ENCODE results near the gene MRPL51.
"Not testable (repeated sequence)": the region's sequence is repeated elsewhere in the genome, so short reads cannot be mapped to it uniquely, and the experiment has no call there.

DNA sequence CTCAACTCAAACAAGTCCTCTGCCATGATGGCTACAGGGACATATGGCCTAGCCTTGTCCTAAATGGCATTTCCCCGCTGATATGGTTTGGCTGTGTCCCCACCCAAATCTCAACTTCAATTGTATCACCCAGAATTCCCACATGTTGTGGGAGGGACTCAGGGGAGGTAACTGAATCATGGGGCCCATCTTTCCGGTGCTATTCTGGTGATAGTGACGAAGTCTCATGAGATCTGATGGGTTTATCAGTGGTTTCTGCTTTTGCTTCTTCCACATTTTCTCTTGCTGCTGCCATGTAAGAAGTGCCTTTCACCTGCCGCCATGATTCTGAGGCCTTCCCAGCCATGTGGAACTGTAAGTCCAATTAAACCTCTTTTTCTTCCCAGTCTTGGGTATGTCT is 26.3 kb downstream of the MRPL51 start:
- TF ChIP-seq, protein P1, sequence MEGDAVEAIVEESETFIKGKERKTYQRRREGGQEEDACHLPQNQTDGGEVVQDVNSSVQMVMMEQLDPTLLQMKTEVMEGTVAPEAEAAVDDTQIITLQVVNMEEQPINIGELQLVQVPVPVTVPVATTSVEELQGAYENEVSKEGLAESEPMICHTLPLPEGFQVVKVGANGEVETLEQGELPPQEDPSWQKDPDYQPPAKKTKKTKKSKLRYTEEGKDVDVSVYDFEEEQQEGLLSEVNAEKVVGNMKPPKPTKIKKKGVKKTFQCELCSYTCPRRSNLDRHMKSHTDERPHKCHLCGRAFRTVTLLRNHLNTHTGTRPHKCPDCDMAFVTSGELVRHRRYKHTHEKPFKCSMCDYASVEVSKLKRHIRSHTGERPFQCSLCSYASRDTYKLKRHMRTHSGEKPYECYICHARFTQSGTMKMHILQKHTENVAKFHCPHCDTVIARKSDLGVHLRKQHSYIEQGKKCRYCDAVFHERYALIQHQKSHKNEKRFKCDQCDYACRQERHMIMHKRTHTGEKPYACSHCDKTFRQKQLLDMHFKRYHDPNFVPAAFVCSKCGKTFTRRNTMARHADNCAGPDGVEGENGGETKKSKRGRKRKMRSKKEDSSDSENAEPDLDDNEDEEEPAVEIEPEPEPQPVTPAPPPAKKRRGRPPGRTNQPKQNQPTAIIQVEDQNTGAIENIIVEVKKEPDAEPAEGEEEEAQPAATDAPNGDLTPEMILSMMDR (conservative IDR thresholded peaks at IDR 0.05): not testable (repeated sequence)
- not testable (repeated sequence) for TF ChIP-seq ZFX (IDR thresholded peaks at IDR 0.05)

All from C4-2B (cell line).